GM21528 (cell line): ENCODE measurements around the gene CUTA.
"Not testable (repeated sequence)": the region's sequence is repeated elsewhere in the genome, so short reads cannot be mapped to it uniquely, and the experiment has no call there.

Experiments used
- ATAC-seq: cut with Tn5 transposase; IDR thresholded peaks from one replicate; pipeline ENCODE4 v1.9.1; 2021; ENCODE audit warnings: mild to moderate bottlenecking, moderate library complexity; ENCODE audit not compliant: unreplicated experiment, low FRiP score

Gene CUTA

DNA sequence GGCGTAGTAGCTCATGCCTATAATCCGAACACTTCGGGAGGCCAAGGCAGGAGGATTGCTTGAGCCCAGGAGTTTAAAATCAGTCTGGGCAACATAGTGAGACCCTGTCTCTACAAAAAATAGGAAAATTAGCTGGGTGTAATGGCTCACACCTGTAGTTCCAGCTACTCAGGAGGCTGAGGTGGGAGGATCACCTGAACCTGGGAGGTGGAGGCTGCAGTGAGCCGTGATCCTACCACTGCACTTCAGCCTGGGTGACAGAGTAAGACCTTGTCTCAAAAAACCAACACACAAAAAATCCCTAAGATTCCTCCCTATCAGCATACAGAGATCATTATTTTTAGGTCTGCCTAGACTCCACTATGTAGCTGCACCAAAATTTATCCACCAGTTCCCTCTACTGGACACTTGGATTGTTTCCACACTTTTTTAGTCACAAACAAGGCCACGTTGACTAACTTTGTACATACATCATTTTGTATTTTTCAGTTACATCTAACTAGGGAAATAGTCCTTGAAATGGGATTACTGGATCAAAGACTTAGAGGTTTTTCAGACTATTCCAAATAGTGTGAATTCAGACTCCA is 10.7 kb downstream of the CUTA start:
- no peak for ATAC-seq

DNA sequence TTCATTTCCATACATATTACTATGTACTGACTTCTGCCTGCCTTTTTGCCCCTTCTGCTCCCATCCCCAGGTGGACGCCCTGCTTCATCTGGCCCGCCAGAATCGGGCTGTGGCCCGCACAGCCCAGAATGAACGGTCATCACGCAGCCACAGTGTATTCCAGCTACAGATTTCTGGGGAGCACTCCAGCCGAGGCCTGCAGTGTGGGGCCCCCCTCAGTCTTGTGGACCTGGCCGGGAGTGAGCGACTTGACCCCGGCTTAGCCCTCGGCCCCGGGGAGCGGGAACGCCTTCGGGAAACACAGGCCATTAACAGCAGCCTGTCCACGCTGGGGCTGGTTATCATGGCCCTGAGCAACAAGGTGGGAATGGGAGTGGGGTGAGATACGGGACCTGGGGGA is 11.8 kb downstream of the CUTA start:
- no peak for ATAC-seq

DNA sequence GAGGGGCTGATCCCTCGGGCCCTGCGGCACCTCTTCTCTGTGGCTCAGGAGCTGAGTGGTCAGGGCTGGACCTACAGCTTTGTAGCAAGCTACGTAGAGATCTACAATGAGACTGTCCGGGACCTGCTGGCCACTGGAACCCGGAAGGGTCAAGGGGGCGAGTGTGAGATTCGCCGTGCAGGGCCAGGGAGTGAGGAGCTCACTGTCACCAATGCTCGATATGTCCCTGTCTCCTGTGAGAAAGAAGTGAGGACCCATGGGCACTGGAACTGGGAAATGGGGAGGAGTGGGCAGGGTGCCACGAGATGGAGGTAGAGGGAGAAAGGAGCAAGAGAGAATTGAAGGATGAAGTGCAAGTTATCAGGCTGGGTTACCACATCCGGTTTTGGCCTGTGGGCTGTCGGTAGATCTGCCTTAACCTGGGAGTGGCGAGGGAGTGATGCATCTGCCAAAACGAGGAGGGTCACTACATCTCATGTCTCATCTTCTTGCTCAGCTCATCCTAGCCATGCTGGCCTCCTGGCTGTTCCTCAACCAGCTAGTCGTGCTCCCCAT is 12.4 kb downstream of the CUTA start:
- no peak for ATAC-seq

DNA sequence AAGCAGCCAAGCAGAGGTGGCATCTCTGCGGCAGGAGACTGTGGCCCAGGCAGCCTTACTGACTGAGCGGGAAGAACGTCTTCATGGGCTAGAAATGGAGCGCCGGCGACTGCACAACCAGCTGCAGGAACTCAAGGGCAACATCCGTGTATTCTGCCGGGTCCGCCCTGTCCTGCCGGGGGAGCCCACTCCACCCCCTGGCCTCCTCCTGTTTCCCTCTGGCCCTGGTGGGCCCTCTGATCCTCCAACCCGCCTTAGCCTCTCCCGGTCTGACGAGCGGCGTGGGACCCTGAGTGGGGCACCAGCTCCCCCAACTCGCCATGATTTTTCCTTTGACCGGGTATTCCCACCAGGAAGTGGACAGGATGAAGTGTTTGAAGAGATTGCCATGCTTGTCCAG is 13.0 kb downstream of the CUTA start:
- ATAC-seq, result no peak

DNA sequence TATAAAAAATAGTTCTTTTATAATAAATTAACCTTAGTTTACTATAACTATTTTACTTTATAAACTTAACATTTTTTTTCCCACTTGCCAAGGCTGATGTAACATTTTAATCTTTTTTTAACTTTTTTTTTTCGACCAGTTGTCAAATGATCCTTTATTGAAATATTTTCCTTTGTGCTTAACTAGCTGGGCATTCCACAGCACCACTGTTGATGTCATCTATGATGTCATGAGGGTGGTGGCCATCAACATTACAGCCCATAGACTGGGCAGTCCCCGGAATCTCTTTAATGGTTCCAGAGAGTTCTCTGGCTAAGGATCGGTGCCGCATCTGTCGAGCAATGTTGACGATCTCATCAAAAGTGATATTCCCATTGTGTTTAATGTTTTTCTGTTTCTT is 18.0 kb downstream of the CUTA start:
- not testable (repeated sequence) for ATAC-seq

DNA sequence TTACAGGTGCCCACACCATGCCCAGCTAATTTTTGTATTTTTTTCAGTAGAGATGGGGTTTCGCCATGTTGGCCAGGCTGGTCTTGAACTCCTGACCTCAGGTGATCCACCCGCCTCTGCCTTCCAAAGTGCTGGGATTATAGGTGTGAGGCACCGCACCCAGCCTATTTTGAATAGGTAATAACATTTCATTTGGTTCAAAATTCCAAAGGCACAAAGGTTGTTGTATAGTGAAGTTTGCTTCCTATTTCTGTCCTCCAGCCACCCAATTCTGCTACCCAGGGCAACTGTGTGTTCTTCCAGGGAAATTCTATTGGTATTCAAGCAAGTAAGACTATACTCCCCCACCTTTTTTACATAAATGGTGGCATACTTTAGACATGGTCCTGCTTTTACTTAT is 19.3 kb downstream of the CUTA start:
- not testable (repeated sequence) for ATAC-seq

DNA sequence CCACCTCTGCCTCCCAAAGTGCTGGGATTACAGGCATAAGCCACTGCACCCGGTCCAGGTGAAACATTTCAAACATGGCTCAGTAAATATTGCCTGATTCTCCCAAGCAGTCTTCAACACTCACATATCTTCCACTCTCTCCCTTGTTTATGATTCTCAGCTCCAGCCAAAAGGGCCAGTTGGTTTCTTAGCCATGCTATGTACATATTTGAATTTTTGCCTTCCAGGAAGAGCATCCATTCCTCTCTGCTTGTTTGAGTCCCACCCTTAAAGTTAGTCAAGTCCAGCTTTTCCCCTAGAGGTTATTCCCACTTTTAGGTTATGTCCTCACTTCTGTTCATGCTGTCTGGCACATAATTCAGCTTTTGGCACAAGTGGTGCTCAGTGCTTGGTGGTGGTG is 20.4 kb downstream of the CUTA start:
- no peak for ATAC-seq

DNA sequence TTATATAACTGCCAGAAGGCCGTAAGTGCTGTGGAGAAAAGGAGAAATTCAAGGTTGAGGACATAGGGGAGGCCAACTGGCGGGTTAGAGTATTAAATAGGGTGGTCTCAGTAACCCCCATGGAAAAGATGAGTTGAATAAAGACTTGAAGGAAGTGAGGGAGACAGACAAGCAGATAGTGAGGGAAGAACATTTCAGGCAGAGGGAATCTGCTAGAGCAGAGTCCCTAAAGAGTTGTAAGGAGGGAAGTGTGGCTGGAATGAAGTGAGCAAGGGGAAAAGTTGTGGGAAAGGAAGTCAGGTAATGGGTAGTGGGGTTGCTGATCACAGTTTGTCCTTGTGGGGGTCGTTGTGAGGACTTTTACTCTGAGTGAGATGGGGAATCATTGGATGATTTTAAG is 24.9 kb downstream of the CUTA start:
- ATAC-seq, result no peak

DNA sequence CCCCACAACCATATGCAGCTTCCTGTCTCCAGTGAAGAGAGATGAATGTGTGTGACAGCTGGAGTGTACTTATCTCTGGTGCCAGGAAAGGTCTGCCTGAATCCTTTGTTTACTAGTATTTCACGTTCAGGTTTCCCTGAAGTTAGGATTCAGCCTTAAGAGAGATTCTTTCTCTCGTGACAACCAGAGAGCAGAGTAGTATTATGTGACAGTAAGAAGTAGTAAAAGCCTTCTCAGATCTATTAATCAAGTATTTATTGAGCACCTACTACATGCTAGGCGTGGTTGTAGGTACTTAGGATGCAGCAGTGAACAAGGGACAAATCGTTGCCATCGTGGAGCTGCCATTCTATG is 25.3 kb downstream of the CUTA start:
- peak; percentile 2 for ATAC-seq

DNA sequence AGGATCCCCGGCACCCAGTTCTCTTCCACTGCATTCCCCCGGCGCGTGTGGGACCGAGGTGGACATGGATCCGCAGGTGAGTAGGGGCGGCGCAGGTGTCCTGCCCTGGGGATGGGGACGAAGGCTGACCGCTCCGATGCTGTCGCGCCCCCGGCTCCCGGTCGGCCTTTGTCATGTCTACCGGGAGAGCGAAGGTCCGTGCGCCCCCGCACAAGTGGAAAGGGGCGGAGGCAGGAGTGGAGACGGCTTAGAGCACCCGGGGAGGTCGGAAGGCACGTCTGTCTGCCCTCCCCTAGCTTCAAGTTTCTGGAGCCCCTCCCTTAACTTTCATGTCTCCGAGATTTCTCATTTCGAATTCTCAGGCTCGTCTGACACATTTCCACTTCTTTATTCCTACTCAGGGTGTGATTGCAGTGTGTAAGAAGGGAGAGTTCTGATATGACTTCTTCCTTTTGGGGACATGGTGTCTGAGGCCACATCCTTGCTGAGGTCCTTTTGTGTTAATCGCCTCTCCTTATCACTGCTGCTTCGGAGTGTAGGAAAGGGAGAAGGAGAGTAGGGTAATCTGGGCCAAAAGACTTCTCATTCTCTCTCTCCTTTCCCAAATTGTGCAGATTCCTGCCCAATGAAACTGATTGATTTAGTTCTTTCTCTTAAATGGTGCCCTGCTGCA is 25.8 kb downstream of the CUTA start:
- ATAC-seq, result peak; percentile 30

DNA sequence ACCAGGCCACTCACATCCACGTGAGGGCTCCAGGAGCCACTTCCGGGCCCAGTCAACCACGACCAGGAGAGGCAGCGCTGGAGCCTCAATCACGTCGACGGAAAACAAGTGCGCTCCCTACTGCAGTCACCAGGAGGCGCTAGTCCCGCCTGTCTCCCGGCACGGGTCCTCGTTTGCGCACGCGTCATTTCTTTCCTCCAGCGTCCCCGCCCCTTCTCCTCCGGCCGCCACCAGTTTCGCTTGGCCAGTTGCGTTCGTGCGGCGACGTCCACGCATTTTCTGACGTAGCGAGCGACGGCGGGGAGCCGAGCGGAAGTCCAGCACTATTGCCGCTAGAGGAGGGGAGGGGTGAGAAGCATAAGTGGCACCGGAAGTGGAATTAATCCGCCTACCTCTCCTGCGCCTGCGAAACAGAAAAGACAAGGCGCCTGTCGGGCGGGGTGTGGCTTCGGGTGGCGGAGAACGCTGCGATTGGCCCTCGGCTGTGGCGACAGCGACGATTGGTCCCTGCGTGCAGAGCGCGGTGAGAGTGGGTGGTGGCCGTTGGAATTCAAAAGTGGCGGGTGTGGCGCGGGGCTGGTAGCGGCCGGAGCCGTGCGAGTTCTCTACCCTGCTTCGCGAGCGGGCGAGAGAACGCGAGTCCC is 26.5 kb downstream of the CUTA start, which contains the start of gene KIFC1:
KIFC1 (plus strand) TSS at position 546 of the 644 bp plus-strand sequence. CDS start 163 bp downstream, outside the sequence.
- ATAC-seq, result peak; percentile 86

DNA sequence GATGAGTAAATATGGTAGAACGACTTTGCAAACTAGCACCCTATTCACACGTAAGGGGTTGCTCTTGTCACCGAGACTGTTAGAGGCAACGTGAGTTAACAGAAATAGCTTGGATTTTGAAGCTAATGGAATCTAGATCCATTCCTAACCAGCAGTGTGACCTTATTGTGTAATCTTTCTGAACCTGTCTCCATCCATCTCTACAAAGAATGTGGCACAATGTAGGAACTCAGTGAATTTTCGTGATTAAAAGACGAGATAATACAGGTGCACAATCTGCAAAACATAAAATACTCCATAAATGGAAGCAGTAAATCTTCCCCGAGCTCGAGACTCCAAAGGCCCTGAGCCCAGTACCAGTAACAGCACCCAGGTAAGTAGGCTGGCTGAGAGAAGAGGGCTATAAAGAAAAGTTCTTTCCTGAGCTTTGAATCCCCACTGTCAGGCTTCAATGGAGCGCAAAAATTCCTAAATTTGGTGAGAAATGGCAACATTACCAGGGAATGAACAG is 27.1 kb downstream of the CUTA start:
- no peak for ATAC-seq

DNA sequence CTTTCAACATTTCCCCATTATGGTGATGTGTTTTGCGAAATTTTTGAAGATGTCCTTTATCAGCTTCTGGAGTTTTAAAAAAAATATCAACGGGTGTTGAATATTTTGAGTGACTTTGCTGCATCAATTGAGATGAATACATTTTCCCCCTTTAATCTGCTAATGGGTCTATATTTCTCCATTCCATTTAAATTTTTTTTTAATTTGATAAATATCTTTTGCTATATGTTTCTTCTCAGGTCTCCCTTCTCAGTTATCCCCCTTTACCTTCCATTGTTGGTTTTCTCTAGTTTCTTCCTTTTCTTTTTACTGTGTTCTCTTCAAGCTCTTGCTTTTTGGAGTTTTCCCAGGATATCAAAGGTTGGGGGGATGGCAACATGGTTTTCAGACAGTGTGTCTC is 27.7 kb downstream of the CUTA start:
- no peak for ATAC-seq

DNA sequence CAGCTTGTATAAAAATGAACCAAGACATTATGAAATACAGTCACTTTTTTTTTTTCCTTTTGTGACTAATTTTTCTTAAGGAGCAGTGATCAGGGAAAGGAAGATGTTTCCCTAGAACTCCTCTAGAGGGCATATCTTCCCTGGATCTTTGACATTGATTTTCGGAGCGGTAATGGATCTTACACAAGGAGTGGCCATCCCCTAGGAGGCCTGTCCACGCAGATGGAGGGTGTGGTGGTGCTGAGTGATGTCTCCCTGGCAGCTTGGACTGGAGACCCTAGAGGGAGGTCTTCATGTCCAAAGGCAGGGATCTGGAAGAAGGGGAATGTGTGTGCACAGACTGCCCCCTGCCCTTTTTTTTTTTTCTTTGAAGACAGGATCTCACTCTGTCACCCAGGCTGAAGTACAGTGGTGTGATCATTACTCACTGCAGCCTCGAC is 33.3 kb downstream of the CUTA start:
- ATAC-seq, result no peak

DNA sequence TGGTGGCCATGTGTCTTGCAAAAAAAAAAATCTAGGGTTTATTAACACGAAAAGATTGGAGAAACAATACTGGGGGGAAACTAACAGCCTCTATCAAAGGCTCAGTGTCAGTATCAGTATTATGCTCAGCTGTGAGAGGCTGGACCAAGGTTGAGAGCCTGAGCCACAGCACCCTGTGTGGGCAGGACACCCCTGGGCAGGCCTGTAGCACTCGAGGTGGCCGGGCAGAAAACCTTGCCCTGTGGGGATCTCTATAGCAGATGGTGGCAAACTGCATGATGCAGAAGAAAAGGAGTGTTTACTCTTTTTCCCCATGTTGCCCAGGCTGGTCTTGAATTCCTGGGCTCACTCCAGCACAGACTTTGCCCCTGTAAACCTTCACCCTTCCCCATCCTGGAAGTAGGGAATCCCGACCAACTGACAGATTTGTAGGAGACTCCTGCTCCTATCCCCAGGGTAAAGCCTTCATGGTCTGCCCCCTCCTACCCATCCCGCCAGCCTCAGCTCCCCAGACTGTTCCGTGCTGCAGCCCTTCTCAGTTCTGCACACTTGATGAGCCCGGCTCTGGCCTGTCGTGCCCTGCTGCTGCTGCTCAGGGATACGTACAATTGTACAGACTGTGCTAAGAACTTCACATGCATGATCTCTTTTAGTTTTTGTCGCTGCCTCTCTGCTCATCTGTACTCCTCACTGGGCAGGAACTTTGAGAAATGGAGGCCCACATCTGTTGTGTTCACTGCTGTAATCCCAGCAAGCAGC is 34.3 kb downstream of the CUTA start:
- no peak for ATAC-seq

DNA sequence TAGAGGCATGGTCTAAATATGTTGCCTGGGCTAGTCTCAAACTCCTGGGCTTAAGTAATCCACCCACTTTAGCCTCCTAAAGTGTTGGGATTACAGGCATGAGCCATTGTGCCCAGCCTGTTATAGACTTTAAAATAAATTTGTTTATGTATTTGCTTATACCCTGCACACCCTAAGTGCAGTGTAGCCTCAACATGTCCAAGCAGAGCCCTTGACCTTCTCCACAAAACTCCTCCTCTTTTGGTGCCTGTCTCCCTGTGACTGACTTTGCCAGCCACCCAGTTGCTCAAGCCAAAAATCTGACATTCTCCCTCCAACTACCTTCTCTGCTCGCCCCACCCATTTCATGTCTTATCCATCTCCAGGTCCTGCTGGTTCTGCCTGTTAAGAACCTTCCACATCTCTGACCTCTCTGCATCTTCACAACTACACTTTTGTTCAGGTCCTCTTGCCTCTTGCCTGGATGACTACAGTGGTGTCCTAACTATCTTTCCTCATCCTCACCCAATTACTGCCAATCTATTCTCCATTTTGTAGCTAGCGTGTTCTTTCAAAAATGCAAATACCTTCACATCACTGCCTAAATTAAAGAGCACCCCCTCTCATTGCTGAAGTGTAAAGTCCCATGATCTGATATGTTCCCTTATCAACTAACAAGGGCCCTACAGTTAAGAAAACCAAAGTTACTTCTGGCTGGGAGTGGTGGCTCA is 37.5 kb downstream of the CUTA start:
- no peak for ATAC-seq

DNA sequence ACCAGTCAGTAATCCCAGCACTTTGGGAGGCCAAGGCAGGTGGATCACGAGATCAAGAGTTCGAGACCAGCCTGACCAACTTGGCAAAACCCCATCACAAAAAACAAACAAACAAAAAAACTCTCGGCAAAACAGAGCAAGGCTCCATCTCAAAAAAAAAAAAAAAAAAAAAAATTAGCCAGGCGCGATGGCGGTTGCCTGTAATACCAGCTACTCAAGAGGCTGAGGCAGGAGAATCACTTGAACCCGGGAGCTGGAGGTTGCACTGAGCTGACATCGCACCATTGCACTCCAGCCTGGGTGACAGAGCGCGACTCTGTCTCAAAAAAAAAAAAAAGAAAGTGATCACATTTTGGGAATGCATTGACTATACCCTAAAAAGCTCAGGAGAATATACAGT is 38.7 kb downstream of the CUTA start:
- ATAC-seq, result not testable (repeated sequence)

DNA sequence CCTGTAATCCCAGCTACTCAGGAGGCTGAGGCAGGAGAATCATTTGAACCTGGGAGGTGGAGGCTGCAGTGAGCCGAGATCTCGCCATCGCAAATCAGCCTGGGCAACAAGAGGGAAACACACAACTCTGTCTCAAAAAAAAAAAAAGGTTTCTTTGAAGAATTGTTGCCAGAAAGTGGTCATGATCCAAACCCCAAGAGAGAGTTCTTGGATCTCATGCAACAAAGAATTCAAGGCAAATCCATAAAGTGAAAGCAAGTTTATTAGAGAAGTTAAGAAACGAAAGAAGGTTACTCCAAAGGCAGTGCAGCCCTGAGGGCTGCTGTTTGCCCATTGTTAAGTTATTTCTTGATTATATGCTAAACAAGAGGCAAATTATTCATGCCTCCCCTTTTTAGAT is 40.7 kb downstream of the CUTA start:
- ATAC-seq, result no peak

DNA sequence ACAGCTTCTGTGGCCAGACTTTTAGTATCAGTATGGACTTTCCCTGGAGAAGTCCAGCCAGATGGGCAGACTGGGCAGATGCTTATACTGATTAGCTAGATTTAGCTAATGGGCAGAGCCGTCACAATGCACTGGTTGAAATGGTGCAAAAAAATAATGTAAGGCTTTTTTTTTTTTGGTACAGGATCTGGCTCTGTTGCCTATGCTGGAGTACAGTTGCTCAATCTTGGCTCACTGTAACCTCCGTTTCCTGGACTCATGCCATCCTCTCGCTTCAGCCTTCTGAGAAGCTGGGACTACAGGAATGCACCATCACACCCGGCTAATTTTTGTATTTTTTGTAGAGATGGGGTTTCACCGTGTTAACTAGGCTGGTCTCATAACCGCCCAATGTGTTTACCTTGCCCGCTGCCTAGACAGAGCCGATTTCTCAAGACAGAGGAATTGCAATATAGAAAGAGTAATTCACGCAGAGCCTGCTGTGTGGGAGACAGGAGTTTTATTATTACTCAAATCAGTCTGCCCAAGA is 42.7 kb downstream of the CUTA start:
- ATAC-seq, result no peak
